SH-SY5Y (cell line): ENCODE measurements around the gene COL27A1.

Experiments
- GATA2 ChIP-seq: IDR thresholded peaks from 2 replicates; pipeline ENCODE4 v1.6.1; 2011; ENCODE audit warnings: mild to moderate bottlenecking, low read depth, low read length
- GATA3 ChIP-seq: IDR thresholded peaks from 2 replicates; pipeline ENCODE4 v1.6.1; 2011; ENCODE audit warnings: low read depth, mild to moderate bottlenecking, low read length, moderate library complexity

The COL27A1 gene

DNA sequence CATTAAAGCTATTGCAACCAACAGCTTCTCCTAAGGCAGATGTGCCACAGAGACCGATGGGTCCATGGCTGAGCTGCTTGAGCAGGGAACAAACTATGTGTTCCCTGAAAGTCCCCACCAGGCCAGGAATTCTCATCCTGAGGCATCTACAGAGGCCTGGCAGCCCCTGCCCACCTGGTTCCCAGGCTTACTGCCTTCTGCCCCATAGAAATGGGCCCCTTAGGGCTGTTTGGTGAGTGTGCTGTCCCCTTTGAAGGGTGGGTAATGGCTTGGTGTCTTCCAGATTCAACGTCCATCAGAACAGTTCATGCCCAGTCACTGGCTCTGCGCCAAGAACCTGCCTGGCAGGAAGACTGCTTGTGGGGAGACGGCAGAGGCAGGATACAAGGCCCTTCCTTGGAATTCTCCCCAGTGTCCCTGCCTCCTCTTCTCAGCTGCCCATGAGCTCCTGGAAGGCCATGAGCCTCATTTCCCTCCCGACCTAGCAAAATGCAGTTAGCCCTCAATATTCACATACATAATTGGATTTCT is 3.8 kb upstream of the COL27A1 start:
- TF ChIP-seq GATA3 (no peak), GATA2 (no peak)

DNA sequence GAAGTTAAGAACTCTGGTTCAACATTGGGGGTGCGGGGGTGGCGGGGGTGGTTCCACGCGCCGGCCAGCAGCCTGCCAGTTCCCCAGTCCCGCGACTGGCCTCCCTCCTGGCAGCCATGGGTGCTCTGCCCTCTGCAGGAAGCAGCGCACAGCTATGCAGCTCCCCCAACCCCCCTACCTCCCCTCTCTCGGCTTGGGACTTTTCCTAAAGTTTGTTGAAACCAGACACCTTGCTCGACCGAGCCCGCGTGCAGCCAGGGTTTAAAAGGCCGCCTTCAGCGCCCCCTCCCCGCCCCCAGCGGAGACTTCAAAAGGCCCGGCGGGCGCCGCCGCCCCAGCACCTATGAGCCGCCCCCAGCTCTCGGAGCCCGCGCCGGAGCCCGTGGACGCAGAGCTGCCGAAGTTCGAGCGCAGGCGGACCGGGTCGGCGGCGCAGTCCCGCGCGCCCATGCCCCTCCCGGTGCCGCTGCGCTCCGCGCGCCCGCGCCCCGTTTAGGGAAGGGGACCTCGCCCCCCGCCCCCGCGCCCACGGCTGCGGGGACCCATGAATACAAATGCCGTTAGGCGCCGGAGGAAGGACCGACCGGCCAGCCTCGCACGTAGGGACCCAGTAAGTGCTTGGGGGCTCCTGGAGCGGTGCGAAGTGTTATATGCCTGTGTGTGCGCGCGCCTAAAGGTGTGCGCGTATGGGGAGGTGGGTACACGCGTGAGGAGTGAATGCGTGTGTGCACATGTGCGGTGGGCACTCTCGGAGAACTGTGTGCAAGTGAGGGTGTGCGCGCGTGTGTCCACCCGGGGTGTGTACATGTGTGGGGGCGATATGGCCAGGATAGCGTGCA is 1.4 kb upstream of the COL27A1 start:
- TF ChIP-seq GATA3 (no peak), GATA2 (no peak)

- TF ChIP-seq GATA3 (no peak), GATA2 (no peak)
Observed at GRCh38 chr9:114154600-114155102, 686 bp upstream of the COL27A1 start.

DNA sequence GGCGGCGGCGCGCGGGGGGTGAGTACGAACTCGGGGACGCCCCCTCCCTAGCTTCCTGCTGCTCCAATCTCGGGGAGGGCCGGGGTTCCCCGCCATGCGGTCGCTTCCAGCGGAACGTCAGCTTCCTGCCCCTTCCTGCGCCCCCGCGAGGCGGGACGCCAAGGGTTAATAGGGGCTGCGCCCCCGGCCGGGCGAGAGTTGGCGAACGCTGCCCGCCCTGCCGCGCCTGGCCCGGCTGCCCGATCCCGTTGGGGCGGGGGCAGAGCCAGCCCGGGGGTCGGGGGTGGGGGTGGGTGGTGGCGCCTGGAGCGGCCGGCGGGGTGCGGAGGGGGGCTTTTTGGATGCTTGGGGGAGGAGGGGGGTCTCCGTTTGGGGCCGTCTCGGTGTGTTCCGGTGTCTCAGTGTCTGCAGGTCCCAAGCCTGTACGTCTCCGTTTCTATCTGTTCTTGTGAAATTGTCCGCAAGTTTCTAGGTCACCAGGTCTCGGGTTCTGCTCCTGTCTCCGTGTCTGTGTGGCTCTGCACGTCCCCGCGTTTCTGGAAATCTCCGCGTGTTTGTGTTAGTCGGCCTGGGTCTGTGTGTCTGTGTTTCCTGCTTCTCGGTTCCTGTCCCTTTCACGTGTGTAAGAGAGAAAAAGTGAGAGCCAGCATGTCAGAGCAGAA is 789 bp downstream of the COL27A1 start:
- TF ChIP-seq GATA2 (no peak), GATA3 (no peak)

DNA sequence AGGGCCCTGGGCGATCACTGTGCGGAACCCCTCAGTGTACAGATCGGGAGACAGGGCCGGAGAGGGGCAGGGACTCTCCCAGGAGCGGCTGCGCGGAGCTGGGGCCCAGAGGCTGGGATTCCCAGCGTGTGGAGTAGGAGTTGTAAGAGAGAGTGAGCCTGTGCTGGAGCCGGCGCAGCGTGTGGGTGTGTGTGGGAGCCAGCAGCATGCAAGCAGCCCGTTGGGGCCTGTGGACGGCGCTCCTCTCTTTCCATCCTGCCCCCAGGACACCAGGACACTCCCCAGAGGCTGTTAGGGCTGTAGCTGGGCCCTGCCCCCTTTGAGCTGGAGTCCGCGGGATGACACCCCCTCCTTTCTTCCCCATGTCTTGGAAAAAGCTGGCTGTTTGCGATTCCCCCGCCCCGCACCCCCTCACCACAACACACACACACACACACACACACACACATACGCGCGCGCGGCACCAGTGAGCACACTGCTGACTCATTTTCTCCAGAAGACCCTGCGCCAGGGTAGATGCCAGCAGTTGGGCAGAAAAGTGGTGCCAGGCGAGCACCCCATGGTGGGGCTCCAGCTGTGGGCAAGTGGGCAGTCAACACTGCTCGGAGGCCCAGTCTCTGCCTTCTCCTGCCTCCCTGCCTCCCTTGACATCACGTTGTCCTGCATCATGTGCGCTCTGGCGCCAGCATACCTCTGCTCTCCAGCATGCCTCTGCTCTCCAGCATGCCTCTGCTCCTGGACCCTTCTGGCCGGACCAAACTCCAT is 1.5 kb downstream of the COL27A1 start:
- TF ChIP-seq GATA3 (no peak), GATA2 (no peak)

- no peak for TF ChIP-seq GATA3
- TF ChIP-seq GATA2, result no peak
Observed at GRCh38 chr9:114157516-114158176, 2.3 kb downstream of the COL27A1 start.

DNA sequence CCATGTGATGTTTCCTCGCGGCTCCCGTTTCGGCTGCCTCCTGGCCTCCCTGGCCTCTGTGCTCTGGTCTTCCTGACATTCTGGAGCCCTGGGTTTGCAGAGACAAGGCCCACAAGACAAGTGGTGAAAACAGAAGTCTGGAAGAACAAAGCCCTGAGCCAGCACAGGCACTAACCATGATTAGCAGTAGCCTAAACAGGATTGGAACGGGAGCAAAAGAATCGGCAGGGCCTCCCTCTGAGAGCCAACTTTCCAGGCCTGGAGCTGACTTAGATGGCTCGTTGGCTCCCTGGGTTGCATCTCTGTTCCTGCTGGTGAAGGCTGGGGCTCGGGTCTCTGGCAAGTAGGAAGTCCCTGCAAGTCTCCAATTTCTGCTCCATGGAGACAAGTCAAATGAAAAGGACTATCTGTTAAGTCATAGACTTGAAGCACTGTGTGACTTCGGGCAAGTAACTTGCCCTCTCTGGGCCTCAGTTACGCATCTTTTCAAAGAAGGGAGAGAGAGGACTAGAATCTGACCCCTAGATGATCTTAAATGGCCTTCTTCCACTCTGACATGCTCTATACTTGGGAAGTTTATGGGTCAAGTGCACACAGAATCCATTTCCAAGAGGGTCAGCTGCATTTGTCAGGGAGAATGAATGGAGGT is 3.3 kb downstream of the COL27A1 start:
- TF ChIP-seq GATA2 (no peak), GATA3 (no peak)

GRCh38 chr9:114159691-114160090 is 4.4 kb downstream of the COL27A1 start:
- TF ChIP-seq GATA2 (no peak), GATA3 (no peak)

DNA sequence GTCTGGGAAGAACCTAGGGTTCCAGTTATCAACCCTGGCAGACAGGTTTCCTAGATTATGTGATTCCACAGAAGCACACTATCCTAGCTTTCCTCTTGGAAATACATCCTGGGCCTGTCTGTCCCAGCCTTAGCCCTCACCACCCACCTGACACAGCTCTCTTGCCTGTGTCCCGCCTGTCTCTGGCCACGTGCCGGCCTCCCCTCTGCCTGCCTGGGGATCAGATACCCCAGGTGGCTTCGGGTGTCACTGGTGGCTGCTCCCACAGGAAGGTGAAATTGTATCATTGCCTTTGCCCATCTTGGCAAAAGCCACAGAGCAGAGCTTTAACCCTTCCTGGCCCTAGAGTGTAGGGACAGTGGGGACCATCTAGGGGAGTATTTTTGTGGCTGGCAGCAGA is 6.2 kb downstream of the COL27A1 start:
- TF ChIP-seq GATA3 (no peak), GATA2 (no peak)

DNA sequence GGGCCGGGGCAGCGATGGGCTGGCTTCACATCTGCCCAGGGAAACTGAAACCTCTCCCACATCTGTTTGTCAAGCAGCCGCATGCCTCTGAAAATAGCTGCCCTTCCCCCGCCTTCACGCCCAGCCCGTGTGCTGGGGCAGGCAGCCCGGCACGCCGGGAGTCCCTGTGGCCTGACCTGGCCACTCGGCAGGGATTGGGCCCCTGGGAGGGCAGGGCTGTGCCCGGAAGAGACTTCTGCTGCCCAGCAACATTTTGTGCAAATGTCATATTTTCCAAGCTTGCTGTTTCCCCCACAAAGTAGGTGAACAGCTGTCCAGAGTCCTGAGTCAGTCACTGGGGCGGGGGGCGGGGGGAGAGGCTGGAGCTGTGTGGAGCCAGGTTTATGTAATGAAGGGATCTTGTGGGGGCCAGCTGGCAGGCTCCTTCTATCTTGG is 8.2 kb downstream of the COL27A1 start:
- TF ChIP-seq GATA3, result no peak
- no peak for TF ChIP-seq GATA2

GRCh38 chr9:114164191-114164794 is 9.0 kb downstream of the COL27A1 start:
- TF ChIP-seq GATA3 (no peak), GATA2 (no peak)

DNA sequence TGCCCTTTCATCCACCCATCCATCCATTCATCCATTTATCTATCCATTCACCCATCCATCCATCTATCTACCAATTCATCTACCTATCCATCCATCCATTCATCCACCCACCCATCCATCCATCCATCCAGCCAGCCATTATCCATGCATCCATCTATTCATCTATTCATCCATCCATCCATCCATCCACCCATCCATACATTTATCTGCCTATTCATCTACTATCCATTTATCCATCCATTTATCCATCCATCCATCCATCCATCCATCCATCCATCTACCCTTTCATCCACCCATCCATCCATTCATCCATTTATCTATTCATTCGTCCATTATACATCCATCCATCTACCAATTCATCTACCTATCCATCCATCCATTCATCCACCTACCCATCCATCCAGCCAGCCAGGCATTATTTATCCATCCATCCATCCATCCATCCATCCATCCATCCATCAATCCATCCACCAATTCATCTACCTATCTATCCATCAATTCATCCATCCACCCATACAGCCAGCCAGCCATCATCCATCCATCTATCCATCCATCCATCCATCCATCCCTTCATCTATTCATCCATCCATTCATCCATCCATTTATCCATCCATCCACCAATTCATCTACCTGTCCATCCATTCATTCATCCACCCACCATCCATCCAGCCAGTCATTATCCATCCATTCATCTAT is 10.2 kb downstream of the COL27A1 start:
- TF ChIP-seq GATA3 (no peak), GATA2 (no peak)
